Stomach (tissue), 4 donors: ENCODE results near the gene KLHL3.

Experiments used
- EP300 ChIP-seq: sonication (generic); formaldehyde crosslinking; IDR thresholded peaks from one replicate; pipeline ENCODE4 v1.6.1; 2017; ENCODE audit warnings: antibody characterized with exemption
- POLR2AphosphoS5 ChIP-seq, 3 donors: sonication (generic); formaldehyde crosslinking; IDR thresholded peaks; one replicate each; pipeline ENCODE4 v1.6.1; 2016; ENCODE audit warnings: antibody characterized with exemption in 3 of 3
- TF ChIP-seq, protein P1 (sequence below), 7 experiments: fragments of 450-650 bp in 4 of 7; fragments of 200-600 bp in 3 of 7; sonication (generic) in 3 of 7; IDR thresholded peaks; one replicate each; pipeline ENCODE4 v1.5.1; 2016 to 2019; ENCODE audit warnings: antibody characterized with exemption in 7 of 7, control low read depth in 2 of 7, mild to moderate bottlenecking in 1 of 7

DNA sequence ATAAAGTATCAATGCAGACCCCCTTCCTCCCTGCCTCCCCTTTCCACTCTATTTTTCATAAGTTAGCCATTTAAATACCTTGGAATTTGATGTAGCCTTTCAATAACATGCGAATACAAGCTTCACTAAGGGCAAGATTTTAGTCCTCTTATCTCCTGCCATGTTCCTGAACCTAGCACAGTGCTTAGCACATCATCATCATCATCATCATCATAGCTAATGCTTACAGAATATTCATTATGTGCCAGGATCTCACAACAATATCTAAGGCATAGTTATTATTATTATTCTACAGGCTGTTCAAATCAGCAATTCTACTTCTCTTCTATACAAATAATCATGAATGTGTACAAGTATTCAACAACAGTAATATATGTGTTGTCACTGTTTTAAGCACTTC lies 20.4 kb downstream of the KLHL3 start:
- TF ChIP-seq POLR2AphosphoS5 (IDR thresholded peaks at IDR 0.05) (no peak), EP300 (no peak)
- TF ChIP-seq, protein P1, sequence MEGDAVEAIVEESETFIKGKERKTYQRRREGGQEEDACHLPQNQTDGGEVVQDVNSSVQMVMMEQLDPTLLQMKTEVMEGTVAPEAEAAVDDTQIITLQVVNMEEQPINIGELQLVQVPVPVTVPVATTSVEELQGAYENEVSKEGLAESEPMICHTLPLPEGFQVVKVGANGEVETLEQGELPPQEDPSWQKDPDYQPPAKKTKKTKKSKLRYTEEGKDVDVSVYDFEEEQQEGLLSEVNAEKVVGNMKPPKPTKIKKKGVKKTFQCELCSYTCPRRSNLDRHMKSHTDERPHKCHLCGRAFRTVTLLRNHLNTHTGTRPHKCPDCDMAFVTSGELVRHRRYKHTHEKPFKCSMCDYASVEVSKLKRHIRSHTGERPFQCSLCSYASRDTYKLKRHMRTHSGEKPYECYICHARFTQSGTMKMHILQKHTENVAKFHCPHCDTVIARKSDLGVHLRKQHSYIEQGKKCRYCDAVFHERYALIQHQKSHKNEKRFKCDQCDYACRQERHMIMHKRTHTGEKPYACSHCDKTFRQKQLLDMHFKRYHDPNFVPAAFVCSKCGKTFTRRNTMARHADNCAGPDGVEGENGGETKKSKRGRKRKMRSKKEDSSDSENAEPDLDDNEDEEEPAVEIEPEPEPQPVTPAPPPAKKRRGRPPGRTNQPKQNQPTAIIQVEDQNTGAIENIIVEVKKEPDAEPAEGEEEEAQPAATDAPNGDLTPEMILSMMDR (IDR thresholded peaks at IDR 0.05): no peak
